NCI-H526 (cell line): ENCODE measurements around the gene SPTBN1.

Experiments used
- DNase-seq, 2 experiments: peaks; one replicate each; lab custom pipeline; 2025; lab: John Stamatoyannopoulos, UW

Gene SPTBN1

GRCh38 chr2:54434229-54434628, 21.9 kb upstream of the SPTBN1 start:
- DNase-seq, result no peak

- DNase-seq, result no peak
These were observed 21.4 kb upstream of the SPTBN1 start for GRCh38 chr2:54434711-54435110.

- DNase-seq, result no peak
These were observed 20.6 kb upstream of the SPTBN1 start for GRCh38 chr2:54435325-54436226.

- no peak for DNase-seq
These were observed 18.5 kb upstream of the SPTBN1 start for GRCh38 chr2:54437588-54437987.

GRCh38 chr2:54438271-54438670, 17.9 kb upstream of the SPTBN1 start:
- DNase-seq, result no peak

- no peak for DNase-seq
These were observed 16.5 kb upstream of the SPTBN1 start for GRCh38 chr2:54439582-54439981.

- no peak for DNase-seq
These were observed 16.1 kb upstream of the SPTBN1 start for GRCh38 chr2:54440050-54440449.

- DNase-seq, result no peak
These were observed 11.6 kb upstream of the SPTBN1 start for GRCh38 chr2:54444503-54444902.

- no peak for DNase-seq
These were observed 10.0 kb upstream of the SPTBN1 start for GRCh38 chr2:54446122-54446521.

- no peak for DNase-seq
These were observed 9.5 kb upstream of the SPTBN1 start for GRCh38 chr2:54446625-54447024.

GRCh38 chr2:54454548-54455130, 1.5 kb upstream of the SPTBN1 start:
- peak; percentile 41 to 69 for DNase-seq

- DNase-seq, result peak in 1 of 2 experiments; percentile 69
These were observed 980 bp upstream of the SPTBN1 start for GRCh38 chr2:54455131-54455562.

- no peak for DNase-seq
These were observed 160 bp downstream of the SPTBN1 start for GRCh38 chr2:54456362-54456611.

- DNase-seq, result peak; percentile 40 to 84
These were observed 640 bp downstream of the SPTBN1 start for GRCh38 chr2:54456612-54457322.

- DNase-seq, result peak; percentile 38 to 84
These were observed 1.3 kb downstream of the SPTBN1 start for GRCh38 chr2:54457323-54458023.

GRCh38 chr2:54459037-54459441, 2.9 kb downstream of the SPTBN1 start:
- peak in 1 of 2 experiments; percentile 37 for DNase-seq

GRCh38 chr2:54461261-54461660, 5.1 kb downstream of the SPTBN1 start:
- DNase-seq, result no peak

GRCh38 chr2:54464341-54464740, 8.2 kb downstream of the SPTBN1 start:
- no peak for DNase-seq

GRCh38 chr2:54465143-54465542, 9.0 kb downstream of the SPTBN1 start:
- DNase-seq, result no peak

- no peak for DNase-seq
These were observed 10.7 kb downstream of the SPTBN1 start for GRCh38 chr2:54466870-54467269.

- DNase-seq, result no peak
These were observed 12.5 kb downstream of the SPTBN1 start for GRCh38 chr2:54468673-54469072.

- DNase-seq, result no peak
These were observed 13.4 kb downstream of the SPTBN1 start for GRCh38 chr2:54469484-54470053.
